ENCODE measurements around the gene SPAG9. TPM values are rescaled to one million over a fixed set of nuclear protein-coding genes. Genes with fewer than 3 reads are reported as not detected.

Gene SPAG9
- total RNA-seq, 4 donors from 2014 or later, result 117 to 240 (median 154) TPM

- WGBS, 2 donors, result 90 to 93% methylated on average over 4 of the region's 4 CpGs
- peak overlapping the region in 2 of 3 donors; percentile 3 to 7 for H3K27ac ChIP-seq
Observed at GRCh38 chr17:50956409-50956749, 164.3 kb downstream of the SPAG9 start.

GRCh38 chr17:50955667-50956120 lies 165.0 kb downstream of the SPAG9 start:
- H3K27me3 ChIP-seq, result no peaks in the 10 kb centered on the region
- DNase-seq, result no peak

More at GRCh38 chr17:50956409-50956749, 164.3 kb downstream of the SPAG9 start:
- Histone ChIP-seq H3K4me1 (peaks cover 10 to 32% of the 10 kb centered on the region in 2 donors), H3K27me3 (no peaks in the 10 kb centered on the region), H3K4me3 (replicated peaks in 1 of 3) (no peak overlapping the region), H3K36me3 (peaks cover 0 to 7% of the 10 kb centered on the region in 2 donors), H3K9me3 (no peaks in the 10 kb centered on the region)
- intact Hi-C loops (cut with DNase I), result loop anchor here (10.0 kb wide), 1 partner anchor 172 kb away; no protein-coding TSS in a partner anchor
- DNase-seq, result no peak
- TF ChIP-seq CTCF (IDR thresholded peaks at IDR 0.05) (no peak), POLR2A (IDR thresholded peaks at IDR 0.05) (no peak)

GRCh38 chr17:50955160-50955559 lies 165.5 kb downstream of the SPAG9 start:
- intact Hi-C loops (cut with DNase I), result loop anchor here (10.0 kb wide), 1 partner anchor 170 kb away; no protein-coding TSS in a partner anchor
- Histone ChIP-seq H3K4me1 (peaks cover 17 to 43% of the 10 kb centered on the region in 2 donors), H3K27me3 (no peaks in the 10 kb centered on the region), H3K27ac (peak overlapping the region in 2 of 3 donors; percentile 33 to 86), H3K36me3 (peaks cover 0 to 7% of the 10 kb centered on the region in 2 donors), H3K4me3 (replicated peaks in 1 of 3) (no peak overlapping the region), H3K9me3 (no peaks in the 10 kb centered on the region)
- TF ChIP-seq CTCF (IDR thresholded peaks at IDR 0.05) (no peak), POLR2A (IDR thresholded peaks at IDR 0.05) (no peak)
- DNase-seq, result no peak
- WGBS, 2 donors, result 90 to 95% methylated on average over 6 to 8 of the region's 8 CpGs

More at GRCh38 chr17:50955667-50956120, 165.0 kb downstream of the SPAG9 start:
- peaks cover 12 to 38% of the 10 kb centered on the region in 2 donors for H3K4me1 ChIP-seq
- H3K9me3 ChIP-seq, result no peaks in the 10 kb centered on the region
- peak overlapping the region in 2 of 3 donors; percentile 7 to 33 for H3K27ac ChIP-seq
- no peak overlapping the region for H3K4me3 ChIP-seq (replicated peaks in 1 of 3)
- 76 to 82% methylated on average over 8 of the region's 8 CpGs for WGBS, 2 donors
- peaks cover 0 to 7% of the 10 kb centered on the region in 2 donors for H3K36me3 ChIP-seq
- TF ChIP-seq CTCF (IDR thresholded peaks at IDR 0.05), result no peak
- TF ChIP-seq POLR2A (IDR thresholded peaks at IDR 0.05), result no peak
- intact Hi-C loops (cut with DNase I), result loop anchor here (10.0 kb wide), 1 partner anchor 171 kb away; no protein-coding TSS in a partner anchor

DNA sequence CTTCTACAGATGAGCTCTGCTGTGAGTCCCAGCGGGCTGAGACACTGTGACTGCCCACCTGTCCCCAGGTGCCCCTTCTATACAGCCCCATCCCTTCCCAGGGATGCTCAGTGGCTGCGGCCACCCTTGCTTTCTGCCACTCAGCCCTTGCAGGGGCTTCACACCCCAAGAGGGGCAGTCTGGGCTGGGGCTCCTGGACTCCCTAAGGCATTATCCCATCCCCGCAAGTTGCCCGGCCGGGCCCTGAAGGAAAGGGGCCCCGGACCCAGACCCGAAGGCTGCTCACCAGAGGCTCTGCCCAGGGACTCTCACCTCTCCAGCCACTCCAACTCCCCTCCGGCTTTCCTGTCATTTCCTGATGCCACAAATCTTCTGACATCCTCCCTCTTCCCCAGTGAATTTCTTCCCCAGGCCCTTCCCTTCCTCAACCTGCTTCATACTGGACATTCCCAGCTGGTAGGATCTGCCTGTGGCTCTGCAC lies 166.0 kb downstream of the SPAG9 start:
- Histone ChIP-seq H3K4me3 (replicated peaks in 1 of 3) (no peak overlapping the region), H3K27me3 (no peaks in the 10 kb centered on the region), H3K36me3 (peaks cover 0 to 6% of the 10 kb centered on the region in 2 donors), H3K4me1 (peaks cover 22 to 48% of the 10 kb centered on the region in 2 donors), H3K27ac (peak overlapping the region in 2 of 3 donors; percentile 50 to 86), H3K9me3 (no peaks in the 10 kb centered on the region)
- TF ChIP-seq POLR2A (IDR thresholded peaks at IDR 0.05) (no peak), CTCF (IDR thresholded peaks at IDR 0.05) (no peak)
- no peak for DNase-seq
- WGBS, 2 donors, result 67% methylated on average over 8 of the region's 8 CpGs
- intact Hi-C loops (cut with DNase I), result loop anchor here (5.0 to 10.0 kb wide), 2 partner anchors 107 to 170 kb away; no protein-coding TSS in a partner anchor
